NCI-H1105 (cell line): ENCODE data around the gene TUBB.
A peak's percentile ranks its signal among the peaks of the same experiment; 100 is the strongest.

Experiments used
- DNase-seq: peaks from one replicate; lab custom pipeline; 2025; lab: John Stamatoyannopoulos, UW

TUBB gene

GRCh38 chr6:30719791-30720737 is at the start of gene TUBB:
TUBB (plus strand) TSS chr6:30720352; CDS start chr6:30720507, 155 bp downstream.
- peak; percentile 98 for DNase-seq

- no peak for DNase-seq
Observed at GRCh38 chr6:30670760-30671527, 49.2 kb upstream of the TUBB start.

- DNase-seq: peak; percentile 95
Observed at GRCh38 chr6:30672445-30673253, 47.5 kb upstream of the TUBB start, which contains the start of gene DHX16. DHX16 (minus strand) TSS chr6:30673006; CDS start chr6:30672841, 165 bp downstream.

- no peak for DNase-seq
Observed at GRCh38 chr6:30676660-30677285, 43.4 kb upstream of the TUBB start.

GRCh38 chr6:30678964-30679726 is 41.0 kb upstream of the TUBB start:
- peak; percentile 47 for DNase-seq

GRCh38 chr6:30679765-30680535 is 40.2 kb upstream of the TUBB start:
- DNase-seq: no peak

- DNase-seq: no peak
Observed at GRCh38 chr6:30681766-30682142, 38.4 kb upstream of the TUBB start.

GRCh38 chr6:30682143-30683117 is 37.7 kb upstream of the TUBB start:
- no peak for DNase-seq

- no peak for DNase-seq
Observed at GRCh38 chr6:30683183-30683979, 36.8 kb upstream of the TUBB start.

- no peak for DNase-seq
Observed at GRCh38 chr6:30683980-30684338, 36.2 kb upstream of the TUBB start.

GRCh38 chr6:30684386-30685156 is 35.6 kb upstream of the TUBB start:
- no peak for DNase-seq

- no peak for DNase-seq
Observed at GRCh38 chr6:30685157-30686008, 34.8 kb upstream of the TUBB start.

GRCh38 chr6:30686009-30686907 is 33.9 kb upstream of the TUBB start, which contains the start of gene PPP1R18:
PPP1R18 (minus strand) TSS chr6:30686645; CDS start chr6:30686018, 627 bp downstream.
- peak; percentile 36 for DNase-seq

GRCh38 chr6:30686908-30687658 is 33.1 kb upstream of the TUBB start:
- peak; percentile 84 for DNase-seq
